Keratinocyte (primary cell): ENCODE data around the gene HIP1R. TPM values are rescaled to one million over a fixed set of nuclear protein-coding genes. Genes with fewer than 3 reads are reported as not detected.

ENCODE experiments used
- DNase-seq: peaks from one replicate; pipeline ENCODE4 v3.0.0-alpha.2; 2011; ENCODE audit warnings: low read depth, missing footprints, low spot score
- FAIRE-seq: peaks from 2 replicates; lab custom pipeline; 2011; peaks lifted over from hg19 to GRCh38; lab: Jason Lieb, UNC
- H2AFZ ChIP-seq: 2 replicates; pipeline ENCODE4 v1.6.0; 2012; ENCODE audit warnings: low read length, control low read depth, inconsistent platforms; ENCODE audit not compliant: control insufficient read depth
- H3K27ac ChIP-seq: 2 replicates; pipeline ENCODE4 v1.5.1; 2011; ENCODE audit warnings: low read length; ENCODE audit not compliant: control insufficient read depth, insufficient read depth
- H3K27me3 ChIP-seq: 3 replicates; pipeline ENCODE4 v1.6.0; 2011; ENCODE audit warnings: low read length; ENCODE audit not compliant: control insufficient read depth, insufficient read depth; ENCODE audit errors: extremely low read depth
- H3K36me3 ChIP-seq, 2 experiments: 2 replicates in 1 of 2; 3 replicates in 1 of 2; pipeline ENCODE4 v1.5.1; 2011; ENCODE audit warnings: low read length in 2 of 2, mild to moderate bottlenecking in 1 of 2; ENCODE audit not compliant: control insufficient read depth in 2 of 2, insufficient read depth in 2 of 2; ENCODE audit errors: extremely low read depth in 1 of 2
- H3K4me1 ChIP-seq: 3 replicates; pipeline ENCODE4 v1.5.1; 2011; ENCODE audit warnings: low read length; ENCODE audit not compliant: control insufficient read depth, insufficient read depth; ENCODE audit errors: extremely low read depth
- H3K4me2 ChIP-seq: 3 replicates; pipeline ENCODE4 v1.6.0; 2011; ENCODE audit warnings: low read depth, low read length; ENCODE audit not compliant: control insufficient read depth, insufficient read depth; ENCODE audit errors: extremely low read depth
- H3K4me3 ChIP-seq, 3 experiments: fragments of 200-600 bp in 1 of 3; sonication (generic) in 1 of 3; 2 replicates in 2 of 3; 3 replicates in 1 of 3; pipeline ENCODE4 v1.5.1; 2011 to 2016; ENCODE audit warnings: low read length in 3 of 3, mild to moderate bottlenecking in 3 of 3, control low read depth in 2 of 3, inconsistent platforms in 1 of 3, low read depth in 1 of 3, mixed read lengths in 1 of 3, mixed run types in 1 of 3, moderate library complexity in 1 of 3; ENCODE audit not compliant: control insufficient read depth in 2 of 3, insufficient read depth in 2 of 3; ENCODE audit errors: extremely low read depth in 1 of 3
- H3K79me2 ChIP-seq: 2 replicates; pipeline ENCODE4 v1.6.0; 2012; ENCODE audit warnings: low read length; ENCODE audit not compliant: control insufficient read depth, insufficient read depth
- H3K9ac ChIP-seq: 3 replicates; pipeline ENCODE4 v1.6.0; 2011; ENCODE audit warnings: low read length; ENCODE audit not compliant: control insufficient read depth, insufficient read depth; ENCODE audit errors: extremely low read depth
- H3K9me1 ChIP-seq: 3 replicates; pipeline ENCODE4 v1.6.0; 2011; ENCODE audit warnings: low read length; ENCODE audit not compliant: control insufficient read depth, insufficient read depth; ENCODE audit errors: extremely low read depth
- H3K9me3 ChIP-seq: 2 replicates; pipeline ENCODE4 v1.5.1; 2012; ENCODE audit warnings: low read depth, low read length; ENCODE audit not compliant: control insufficient read depth
- H4K20me1 ChIP-seq: 3 replicates; pipeline ENCODE4 v1.6.0; 2011; ENCODE audit warnings: low read length; ENCODE audit not compliant: control insufficient read depth, insufficient read depth; ENCODE audit errors: extremely low read depth
- CTCF ChIP-seq, 3 experiments: IDR thresholded peaks in 1 of 3; conservative IDR thresholded peaks in 1 of 3; optimal IDR thresholded peaks in 1 of 3; 2 replicates in 2 of 3; 3 replicates in 1 of 3; pipeline versions ENCODE3 to v1.5.1; 2011; ENCODE audit warnings: low read length in 3 of 3, mild to moderate bottlenecking in 3 of 3, moderate library complexity in 2 of 3, control low read depth in 1 of 3, inconsistent platforms in 1 of 3; ENCODE audit not compliant: insufficient read depth in 2 of 3; ENCODE audit errors: extremely low read depth in 1 of 3
- EZH2 ChIP-seq: IDR thresholded peaks from one replicate; pipeline ENCODE4 v1.6.1; 2012; ENCODE audit warnings: inconsistent platforms, mild to moderate bottlenecking, low read length, moderate library complexity
- dilution Hi-C: fragments of 300-500 bp; cut with MboI; formaldehyde crosslinking; loops from one replicate; pipeline ENCODE4 v1.7.0; 2020; ENCODE audit warnings: low sequenced_read_pairs; ENCODE audit not compliant: extremely low pct_ligation_motif_present
- polyA plus RNA-seq, 5 experiments: library from polyadenylated mRNA; depleted of rRNA in 3 of 5; stranded (reverse) in 3 of 5; stranded (forward) in 1 of 5; unstranded in 1 of 5; fragments of >200 nt; gene quantifications; 1 replicate in 1 of 5; 2 replicates in 3 of 5; 3 replicates in 1 of 5; pipeline versions ENCODE4 v1.2.1 to v1.2.3, GENCODE V29; 2011 to 2012; ENCODE audit warnings: missing spikeins in 2 of 5, low read depth in 1 of 5, low replicate concordance in 1 of 5

The HIP1R gene
- polyA plus RNA-seq, 1 donor (not counting 4 experiments of a cell fraction or from before 2014, with no cell fraction given): 23.0 TPM

- Histone ChIP-seq H3K4me1 (peaks cover 7% of the 10 kb centered on the region), H3K9me3 (peaks cover 9% of the 10 kb centered on the region), H3K9me1 (no peaks in the 10 kb centered on the region), H4K20me1 (no peaks in the 10 kb centered on the region), H3K27me3 (no peaks in the 10 kb centered on the region), H3K9ac (no peak overlapping the region), H3K36me3 (no peaks in the 10 kb centered on the region), H3K79me2 (no peaks in the 10 kb centered on the region), H3K27ac (no peak overlapping the region), H2AFZ (no peak overlapping the region), H3K4me2 (no peak overlapping the region), H3K4me3 (no peak overlapping the region)
- no peak for DNase-seq
- no peak for TF ChIP-seq CTCF (optimal IDR thresholded peaks at IDR 0.05 in 1 of 3, IDR thresholded peaks at IDR 0.05 in 1 of 3, conservative IDR thresholded peaks at IDR 0.05 in 1 of 3; ENCODE audit: extremely low read depth in 1 of 3, insufficient read depth in 2 of 3, low read length in 3 of 3)
- no peak for TF ChIP-seq EZH2
- dilution Hi-C loops: no loop called here
- FAIRE-seq: no peak
Measured at GRCh38 chr12:122811777-122812176, 23.5 kb upstream of the HIP1R start.

GRCh38 chr12:122813310-122813713 lies 21.9 kb upstream of the HIP1R start:
- Histone ChIP-seq H3K9me1 (no peaks in the 10 kb centered on the region), H3K9me3 (peaks cover 2% of the 10 kb centered on the region), H2AFZ (no peak overlapping the region), H3K27ac (no peak overlapping the region), H3K9ac (no peak overlapping the region), H3K27me3 (no peaks in the 10 kb centered on the region), H3K4me2 (no peak overlapping the region), H4K20me1 (no peaks in the 10 kb centered on the region), H3K79me2 (no peaks in the 10 kb centered on the region), H3K4me3 (no peak overlapping the region), H3K36me3 (no peaks in the 10 kb centered on the region), H3K4me1 (peaks cover 7% of the 10 kb centered on the region)
- FAIRE-seq (no peak), DNase-seq (no peak)
- TF ChIP-seq CTCF (optimal IDR thresholded peaks at IDR 0.05 in 1 of 3, IDR thresholded peaks at IDR 0.05 in 1 of 3, conservative IDR thresholded peaks at IDR 0.05 in 1 of 3; ENCODE audit: extremely low read depth in 1 of 3, insufficient read depth in 2 of 3, low read length in 3 of 3) (no peak), EZH2 (no peak)
- dilution Hi-C loops: no loop called here
